ENCODE results near the gene PRUNE1.

GRCh38 chr1:150968491-150968890, 39.8 kb upstream of the PRUNE1 start:
- TF ChIP-seq CTCF (conservative IDR thresholded peaks at IDR 0.05; ENCODE audit: low read length): no peak
- TF ChIP-seq EZH2phosphoT487 (IDR thresholded peaks at IDR 0.05; ENCODE audit: borderline replicate concordance): no peak
